K562 (cell line): ENCODE data around the gene C2orf76. TPM values are rescaled to one million over a fixed set of nuclear protein-coding genes. Genes with fewer than 3 reads are reported as not detected.

Experiments
- MCM3 ChIP-seq: fragments of 450-650 bp; IDR thresholded peaks from 2 replicates; pipeline ENCODE4 v1.6.1; 2016
- SRF ChIP-seq, 2 experiments: fragments of 250-450, 450-650 bp in 1 of 2; sonication (Bioruptor Pico) in 1 of 2; sonication (generic) in 1 of 2; formaldehyde crosslinking; IDR thresholded peaks; 2 replicates each; pipeline versions ENCODE4 v1.5.0 to v1.5.1; 2020 to 2022; ENCODE audit warnings: mild to moderate bottlenecking in 1 of 2, missing genetic modification reagents in 1 of 2
- TCF7L2 ChIP-seq: fragments of 150-350 bp; IDR thresholded peaks from 2 replicates; pipeline ENCODE4 v1.6.1; 2016; ENCODE audit warnings: low read depth, mild to moderate bottlenecking, low read length, moderate library complexity
- ZNF121 ChIP-seq: sonication (generic); formaldehyde crosslinking; conservative IDR thresholded peaks from 2 replicates; pipeline ENCODE4 v1.8.0; 2022; ENCODE audit warnings: missing genetic modification reagents
- ZNF175 ChIP-seq: fragments of 200-800 bp; sonication (Bioruptor generic); IDR thresholded peaks from 2 replicates; pipeline ENCODE4 v1.6.1; 2016; ENCODE audit warnings: low read depth, mild to moderate bottlenecking, missing genetic modification characterization, missing compliant biosample characterization
- polyA plus RNA-seq, 8 experiments: library from polyadenylated mRNA; depleted of rRNA in 4 of 8; stranded (reverse) in 5 of 8; unstranded in 3 of 8; fragments of >200 nt; fragmentation: Nextera tagmentation in 2 of 8; fragmentation: Illumina TruSeq in 1 of 8; extraction: Ambion mirVana in 2 of 8; extraction: Trizol in 1 of 8; gene quantifications; 2 replicates each; pipeline versions ENCODE4 v1.2.1 to v1.2.3, GENCODE V29; 2011 to 2014; ENCODE audit warnings: inconsistent platforms in 1 of 8, missing spikeins in 1 of 8
- total RNA-seq, 7 experiments: library from RNA; depleted of rRNA in 6 of 7; stranded (reverse); fragments of >200 nt in 6 of 7; fragmentation: Illumina TruSeq in 2 of 7; extraction: Trizol in 2 of 7; gene quantifications; 2 replicates each; pipeline versions ENCODE4 v1.2.1 to v1.2.3, GENCODE V29; 2011 to 2021; ENCODE audit warnings: low replicate concordance in 1 of 7
- TF ChIP-seq, protein P1 (sequence below), 2 experiments: fragments of 450-650 bp in 1 of 2; sonication (generic) in 1 of 2; formaldehyde crosslinking in 1 of 2; IDR thresholded peaks; 2 replicates each; pipeline versions ENCODE4 v1.7.1 to v1.9.0; 2016 to 2022; ENCODE audit warnings: inconsistent platforms in 1 of 2, mild to moderate bottlenecking in 1 of 2, missing genetic modification reagents in 1 of 2

C2orf76 gene
- total and polyA plus RNA-seq, 9 of the 15 experiments (the other 6 are each of a cell fraction or from before 2014, with no cell fraction given) = 4.8 to 26.2 (median 14.5) TPM

DNA sequence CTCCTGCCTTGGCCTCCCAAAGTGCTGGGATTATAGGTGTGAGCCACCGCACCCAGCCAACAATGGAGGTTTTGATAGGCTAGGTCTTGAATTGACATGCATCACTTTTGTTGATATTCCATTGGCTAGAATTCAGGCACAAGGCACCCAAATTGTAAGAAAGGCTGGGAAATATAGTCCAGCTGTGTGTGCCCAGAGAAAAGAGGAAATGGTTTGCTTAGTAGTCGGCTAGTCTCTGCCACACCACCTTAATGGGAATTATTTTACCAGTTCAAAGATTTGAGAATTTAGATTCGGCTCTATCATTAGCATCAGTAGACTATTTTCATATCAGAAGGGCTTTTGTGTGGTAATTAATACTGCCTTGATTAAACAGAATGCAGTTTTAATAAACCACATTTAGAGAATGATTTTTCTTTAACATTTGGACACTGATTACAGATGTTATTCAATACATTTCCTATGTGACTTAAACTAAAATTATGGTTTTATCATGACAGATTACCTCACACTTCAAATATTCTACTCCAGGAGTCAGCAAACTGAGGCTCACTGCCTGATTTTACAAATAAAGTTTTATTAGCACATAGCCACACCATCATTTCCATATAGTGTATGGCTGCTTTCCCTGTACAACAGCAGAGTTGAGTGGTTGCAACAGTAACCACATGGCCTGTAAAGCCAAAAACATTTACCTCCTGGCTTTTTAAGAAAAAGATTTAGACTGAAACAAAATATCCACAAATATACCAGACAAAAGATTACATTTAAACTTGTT is 27.5 kb upstream of the C2orf76 start (continued):
- TF ChIP-seq, protein P1, sequence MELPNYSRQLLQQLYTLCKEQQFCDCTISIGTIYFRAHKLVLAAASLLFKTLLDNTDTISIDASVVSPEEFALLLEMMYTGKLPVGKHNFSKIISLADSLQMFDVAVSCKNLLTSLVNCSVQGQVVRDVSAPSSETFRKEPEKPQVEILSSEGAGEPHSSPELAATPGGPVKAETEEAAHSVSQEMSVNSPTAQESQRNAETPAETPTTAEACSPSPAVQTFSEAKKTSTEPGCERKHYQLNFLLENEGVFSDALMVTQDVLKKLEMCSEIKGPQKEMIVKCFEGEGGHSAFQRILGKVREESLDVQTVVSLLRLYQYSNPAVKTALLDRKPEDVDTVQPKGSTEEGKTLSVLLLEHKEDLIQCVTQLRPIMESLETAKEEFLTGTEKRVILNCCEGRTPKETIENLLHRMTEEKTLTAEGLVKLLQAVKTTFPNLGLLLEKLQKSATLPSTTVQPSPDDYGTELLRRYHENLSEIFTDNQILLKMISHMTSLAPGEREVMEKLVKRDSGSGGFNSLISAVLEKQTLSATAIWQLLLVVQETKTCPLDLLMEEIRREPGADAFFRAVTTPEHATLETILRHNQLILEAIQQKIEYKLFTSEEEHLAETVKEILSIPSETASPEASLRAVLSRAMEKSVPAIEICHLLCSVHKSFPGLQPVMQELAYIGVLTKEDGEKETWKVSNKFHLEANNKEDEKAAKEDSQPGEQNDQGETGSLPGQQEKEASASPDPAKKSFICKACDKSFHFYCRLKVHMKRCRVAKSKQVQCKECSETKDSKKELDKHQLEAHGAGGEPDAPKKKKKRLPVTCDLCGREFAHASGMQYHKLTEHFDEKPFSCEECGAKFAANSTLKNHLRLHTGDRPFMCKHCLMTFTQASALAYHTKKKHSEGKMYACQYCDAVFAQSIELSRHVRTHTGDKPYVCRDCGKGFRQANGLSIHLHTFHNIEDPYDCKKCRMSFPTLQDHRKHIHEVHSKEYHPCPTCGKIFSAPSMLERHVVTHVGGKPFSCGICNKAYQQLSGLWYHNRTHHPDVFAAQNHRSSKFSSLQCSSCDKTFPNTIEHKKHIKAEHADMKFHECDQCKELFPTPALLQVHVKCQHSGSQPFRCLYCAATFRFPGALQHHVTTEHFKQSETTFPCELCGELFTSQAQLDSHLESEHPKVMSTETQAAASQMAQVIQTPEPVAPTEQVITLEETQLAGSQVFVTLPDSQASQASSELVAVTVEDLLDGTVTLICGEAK (IDR thresholded peaks at IDR 0.05) = peak; percentile 91
- TF ChIP-seq, protein P1 (CRISPR knock-in tag; IDR thresholded peaks at IDR 0.05) = peak; percentile 58; the same call in 1 of the 2 replicates
- TF ChIP-seq ZNF175 (CRISPR knock-in tag) = no peak
- no peak for TF ChIP-seq SRF (CRISPR knock-in tag; IDR thresholded peaks at IDR 0.05)
- TF ChIP-seq TCF7L2 = no peak
- TF ChIP-seq ZNF121 (CRISPR knock-in tag) = no peak
- no peak for TF ChIP-seq MCM3
